Breast epithelium (tissue), 3 donors: ENCODE measurements around the gene SAC3D1.

ENCODE experiments used
- POLR2A ChIP-seq: fragments of 450-650 bp; IDR thresholded peaks from one replicate; pipeline ENCODE4 v1.6.1; 2016; ENCODE audit warnings: antibody characterized with exemption, mild to moderate bottlenecking, moderate library complexity
- POLR2AphosphoS5 ChIP-seq, 3 donors: sonication (generic); formaldehyde crosslinking; IDR thresholded peaks; one replicate each; pipeline ENCODE4 v1.6.1; 2017; ENCODE audit warnings: antibody characterized with exemption in 3 of 3
- TF ChIP-seq, protein P1 (sequence below), 3 donors: fragments of 450-650 bp; IDR thresholded peaks; one replicate each; pipeline ENCODE4 v1.5.1; 2016 to 2017; ENCODE audit warnings: antibody characterized with exemption in 3 of 3, mild to moderate bottlenecking in 3 of 3, moderate library complexity in 3 of 3

DNA sequence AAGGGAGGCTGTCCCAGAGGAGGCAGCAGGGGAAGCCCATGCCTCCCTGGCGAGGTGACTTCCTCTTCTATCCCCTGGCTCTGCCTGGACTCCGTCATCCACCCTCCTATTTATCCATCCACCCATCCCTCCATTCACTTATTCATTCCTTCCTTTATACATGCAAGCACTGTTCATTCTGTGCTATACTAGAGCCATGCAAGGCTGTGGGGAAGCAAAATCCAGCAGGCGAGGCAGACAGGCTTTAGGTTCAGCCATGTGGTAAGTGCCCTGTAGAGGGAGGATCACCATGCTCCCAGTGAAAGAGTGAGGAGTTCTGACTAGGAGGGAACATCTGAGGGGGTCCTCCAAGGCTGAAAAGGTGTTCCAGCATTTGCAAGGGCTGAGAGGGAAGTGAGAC is 18.5 kb downstream of the SAC3D1 start:
- TF ChIP-seq POLR2AphosphoS5 (IDR thresholded peaks at IDR 0.05) (no peak), POLR2A (no peak)
- TF ChIP-seq, protein P1, sequence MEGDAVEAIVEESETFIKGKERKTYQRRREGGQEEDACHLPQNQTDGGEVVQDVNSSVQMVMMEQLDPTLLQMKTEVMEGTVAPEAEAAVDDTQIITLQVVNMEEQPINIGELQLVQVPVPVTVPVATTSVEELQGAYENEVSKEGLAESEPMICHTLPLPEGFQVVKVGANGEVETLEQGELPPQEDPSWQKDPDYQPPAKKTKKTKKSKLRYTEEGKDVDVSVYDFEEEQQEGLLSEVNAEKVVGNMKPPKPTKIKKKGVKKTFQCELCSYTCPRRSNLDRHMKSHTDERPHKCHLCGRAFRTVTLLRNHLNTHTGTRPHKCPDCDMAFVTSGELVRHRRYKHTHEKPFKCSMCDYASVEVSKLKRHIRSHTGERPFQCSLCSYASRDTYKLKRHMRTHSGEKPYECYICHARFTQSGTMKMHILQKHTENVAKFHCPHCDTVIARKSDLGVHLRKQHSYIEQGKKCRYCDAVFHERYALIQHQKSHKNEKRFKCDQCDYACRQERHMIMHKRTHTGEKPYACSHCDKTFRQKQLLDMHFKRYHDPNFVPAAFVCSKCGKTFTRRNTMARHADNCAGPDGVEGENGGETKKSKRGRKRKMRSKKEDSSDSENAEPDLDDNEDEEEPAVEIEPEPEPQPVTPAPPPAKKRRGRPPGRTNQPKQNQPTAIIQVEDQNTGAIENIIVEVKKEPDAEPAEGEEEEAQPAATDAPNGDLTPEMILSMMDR (IDR thresholded peaks at IDR 0.05) = no peak
